T-helper 2 cell treated with Interferon-gamma antibody and Interleukin-4, amounts not matched to agents 5 μg/mL and 100 μg/mL, for 36 hours (primary cell): ENCODE data around the gene FAM180A.
"Not testable (repeated sequence)": the region's sequence is repeated elsewhere in the genome, so short reads cannot be mapped to it uniquely, and the experiment has no call there.

Experiments
- DNase-seq: peaks from one replicate; pipeline ENCODE4 v3.0.0; 2021; ENCODE audit warnings: low spot score
- H3K27ac Mint-ChIP-seq: one replicate; pipeline ENCODE4 v1.8.0; 2021; ENCODE audit warnings: mild to moderate bottlenecking, mixed read lengths
- H3K27me3 Mint-ChIP-seq: one replicate; pipeline ENCODE4 v1.8.0; 2021; ENCODE audit warnings: low read depth, mixed read lengths
- H3K36me3 Mint-ChIP-seq: one replicate; pipeline ENCODE4 v1.8.0; 2021; ENCODE audit warnings: low read depth, mixed read lengths
- H3K4me1 Mint-ChIP-seq: one replicate; pipeline ENCODE4 v1.8.0; 2021; ENCODE audit warnings: low read depth, mixed read lengths
- H3K4me3 Mint-ChIP-seq: one replicate; pipeline ENCODE4 v1.8.0; 2022; ENCODE audit warnings: mild to moderate bottlenecking, moderate library complexity, mixed read lengths
- H3K9me3 Mint-ChIP-seq: one replicate; pipeline ENCODE4 v1.8.0; 2021; ENCODE audit warnings: mixed read lengths

The FAM180A gene

DNA sequence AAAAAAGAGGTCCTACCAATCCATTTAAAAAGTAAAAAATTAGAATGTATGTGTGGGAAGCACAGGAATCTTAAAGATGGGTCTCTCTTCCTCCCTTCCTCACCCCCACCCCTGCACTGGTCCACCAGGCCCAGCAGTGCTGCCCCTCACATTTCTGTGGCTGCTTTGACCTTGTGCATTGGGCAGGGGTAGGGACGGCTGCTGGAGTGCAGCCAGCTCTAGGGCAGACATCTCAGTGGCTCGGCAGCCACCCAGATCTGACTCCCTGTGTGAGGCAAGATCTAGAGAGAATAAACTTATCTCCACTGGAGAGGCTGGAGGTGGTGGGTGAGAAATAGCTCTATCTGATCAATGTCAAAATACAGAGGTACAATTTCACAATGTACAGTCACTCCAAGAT is 6.7 kb downstream of the FAM180A start:
- no peaks in the 10 kb centered on the region for H3K36me3 Mint-ChIP-seq
- DNase-seq, result no peak
- no peaks in the 10 kb centered on the region for H3K4me1 Mint-ChIP-seq
- H3K9me3 Mint-ChIP-seq, result no peaks in the 10 kb centered on the region
- H3K4me3 Mint-ChIP-seq, result no peak overlapping the region
- H3K27ac Mint-ChIP-seq, result no peak overlapping the region
- no peaks in the 10 kb centered on the region for H3K27me3 Mint-ChIP-seq

DNA sequence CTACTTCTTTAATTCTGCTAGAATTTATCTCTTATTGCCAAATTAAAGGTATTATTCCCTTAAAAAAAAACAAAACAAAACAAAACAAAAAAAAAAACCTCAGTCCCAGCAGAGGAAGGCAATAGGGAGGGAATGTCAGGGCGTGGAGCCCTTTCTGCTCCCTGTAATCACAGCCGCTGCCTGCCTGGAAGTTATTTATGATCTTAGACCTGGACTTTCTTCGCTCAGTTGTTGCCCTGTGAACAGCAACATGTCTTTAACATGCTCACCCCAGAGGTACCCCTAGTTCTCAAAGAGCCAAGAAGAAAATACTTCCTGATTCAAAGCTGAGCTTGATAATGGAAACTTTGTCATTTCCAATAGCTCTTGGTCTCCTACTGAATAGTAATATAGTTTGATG is 7.7 kb downstream of the FAM180A start:
- Mint-ChIP-seq H3K4me1 (no peaks in the 10 kb centered on the region), H3K27ac (no peak overlapping the region), H3K4me3 (no peak overlapping the region), H3K27me3 (peaks cover 2% of the 10 kb centered on the region), H3K9me3 (no peaks in the 10 kb centered on the region), H3K36me3 (no peaks in the 10 kb centered on the region)
- no peak for DNase-seq

DNA sequence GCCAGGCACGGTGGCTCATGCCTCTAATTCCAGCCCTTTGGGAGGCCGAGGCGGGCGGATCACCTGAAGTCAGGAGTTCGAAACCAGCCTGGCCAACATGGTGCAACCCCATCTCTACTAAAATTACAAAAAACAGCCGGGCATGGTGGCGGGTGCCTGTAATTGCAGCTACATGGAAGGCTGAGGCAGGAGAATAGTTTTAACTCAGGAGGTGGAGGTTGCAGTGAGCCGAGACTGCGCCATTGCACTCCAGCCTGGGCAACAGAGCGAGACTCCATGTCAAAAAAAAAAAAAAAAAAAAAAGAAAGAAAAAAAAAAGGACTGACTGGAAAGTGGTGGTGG is 11.3 kb downstream of the FAM180A start:
- H3K4me1 Mint-ChIP-seq, H3K9me3 Mint-ChIP-seq, H3K36me3 Mint-ChIP-seq, DNase-seq, H3K27ac Mint-ChIP-seq, H3K4me3 Mint-ChIP-seq, H3K27me3 Mint-ChIP-seq: not testable (repeated sequence)

DNA sequence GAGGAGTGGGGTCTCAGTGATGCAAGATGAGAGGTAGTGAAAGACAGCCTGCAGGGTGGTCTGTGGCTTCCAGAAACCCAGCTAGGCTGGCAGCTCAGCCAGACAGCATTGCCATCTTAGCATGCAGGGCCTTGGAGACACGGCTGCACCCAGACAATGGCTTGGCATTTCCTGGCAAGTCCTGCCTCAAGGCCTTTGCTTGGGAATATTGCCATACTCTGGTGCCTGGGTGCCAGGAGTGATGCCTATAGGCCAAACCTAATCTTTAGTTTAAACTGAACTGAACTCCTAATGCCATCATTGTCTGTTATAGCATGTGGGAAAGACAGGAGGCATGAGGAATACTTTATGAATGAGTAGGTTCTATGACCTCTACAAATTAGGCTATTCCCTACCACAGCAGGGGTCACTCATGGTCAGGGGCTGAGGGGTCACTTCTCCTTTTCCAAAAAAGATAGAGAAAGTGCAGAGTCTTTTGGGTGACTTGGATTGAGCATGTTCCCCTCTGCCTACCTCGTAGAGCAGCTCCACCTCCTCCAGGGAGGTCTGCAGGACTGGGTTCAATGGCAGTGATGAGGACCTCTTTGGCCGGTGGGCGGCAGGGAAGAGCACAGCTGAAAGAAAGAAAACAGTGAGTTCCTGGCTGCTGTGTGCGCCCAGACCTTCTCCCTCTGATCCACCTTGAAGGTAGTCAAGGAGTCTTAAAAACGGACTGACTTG is 11.9 kb downstream of the FAM180A start:
- Mint-ChIP-seq H3K9me3 (no peaks in the 10 kb centered on the region), H3K27me3 (peaks cover 3% of the 10 kb centered on the region), H3K4me3 (no peak overlapping the region), H3K36me3 (no peaks in the 10 kb centered on the region), H3K27ac (no peak overlapping the region), H3K4me1 (no peaks in the 10 kb centered on the region)
- DNase-seq, result no peak

GRCh38 chr7:135734343-135734689 is 14.3 kb downstream of the FAM180A start:
- DNase-seq, result no peak
- Mint-ChIP-seq H3K36me3 (no peaks in the 10 kb centered on the region), H3K4me3 (no peak overlapping the region), H3K4me1 (no peaks in the 10 kb centered on the region), H3K9me3 (no peaks in the 10 kb centered on the region), H3K27ac (no peak overlapping the region), H3K27me3 (peaks cover 7% of the 10 kb centered on the region)

GRCh38 chr7:135733603-135734342 is 14.8 kb downstream of the FAM180A start:
- H3K4me3 Mint-ChIP-seq, result no peak overlapping the region
- no peaks in the 10 kb centered on the region for H3K4me1 Mint-ChIP-seq

GRCh38 chr7:135731131-135731530 is 17.5 kb downstream of the FAM180A start:
- Mint-ChIP-seq H3K4me3 (no peak overlapping the region), H3K27me3 (peaks cover 11% of the 10 kb centered on the region), H3K9me3 (no peaks in the 10 kb centered on the region), H3K36me3 (no peaks in the 10 kb centered on the region), H3K27ac (no peak overlapping the region), H3K4me1 (no peaks in the 10 kb centered on the region)
- no peak for DNase-seq

More at GRCh38 chr7:135733603-135734342, 14.8 kb downstream of the FAM180A start:
- DNase-seq, result no peak
- Mint-ChIP-seq H3K27me3 (peaks cover 7% of the 10 kb centered on the region), H3K27ac (no peak overlapping the region), H3K9me3 (no peaks in the 10 kb centered on the region), H3K36me3 (no peaks in the 10 kb centered on the region)

GRCh38 chr7:135729230-135729629 is 19.4 kb downstream of the FAM180A start:
- Mint-ChIP-seq H3K9me3 (no peaks in the 10 kb centered on the region), H3K4me1 (no peaks in the 10 kb centered on the region), H3K36me3 (no peaks in the 10 kb centered on the region), H3K4me3 (no peak overlapping the region), H3K27me3 (peaks cover 10% of the 10 kb centered on the region), H3K27ac (no peak overlapping the region)
- DNase-seq, result no peak

- Mint-ChIP-seq H3K27ac (no peak within 1 kb of the TSS), H3K9me3 (no peaks in the 10 kb centered on the region), H3K4me1 (no peaks in the 10 kb centered on the region), H3K36me3 (no peaks in the 10 kb centered on the region), H3K27me3 (peaks cover 10% of the 10 kb centered on the region), H3K4me3 (no peak within 1 kb of the TSS)
- no peak for DNase-seq
Measured at GRCh38 chr7:135728136-135728669, 20.4 kb downstream of the FAM180A start, which contains the start of gene SLC13A4. Gene SLC13A4 (minus strand): TSS chr7:135728186. CDS start chr7:135727496, 690 bp downstream.

- Mint-ChIP-seq H3K4me3 (no peak overlapping the region), H3K9me3 (no peaks in the 10 kb centered on the region)
Measured at GRCh38 chr7:135726911-135727673, 21.5 kb downstream of the FAM180A start.

GRCh38 chr7:135726276-135726788 is 22.3 kb downstream of the FAM180A start:
- Mint-ChIP-seq H3K36me3 (no peaks in the 10 kb centered on the region), H3K4me3 (no peak overlapping the region), H3K27me3 (peaks cover 8% of the 10 kb centered on the region), H3K27ac (no peak overlapping the region), H3K9me3 (no peaks in the 10 kb centered on the region), H3K4me1 (no peaks in the 10 kb centered on the region)
- DNase-seq, result no peak

More at GRCh38 chr7:135726911-135727673, 21.5 kb downstream of the FAM180A start:
- Mint-ChIP-seq H3K27me3 (peaks cover 10% of the 10 kb centered on the region), H3K27ac (no peak overlapping the region), H3K4me1 (no peaks in the 10 kb centered on the region), H3K36me3 (no peaks in the 10 kb centered on the region)
- DNase-seq, result no peak

GRCh38 chr7:135723411-135723810 is 25.2 kb downstream of the FAM180A start:
- no peak for DNase-seq
- Mint-ChIP-seq H3K4me1 (no peaks in the 10 kb centered on the region), H3K4me3 (no peak overlapping the region), H3K9me3 (no peaks in the 10 kb centered on the region), H3K36me3 (no peaks in the 10 kb centered on the region), H3K27me3 (peaks cover 6% of the 10 kb centered on the region), H3K27ac (no peak overlapping the region)

- no peak for DNase-seq
Measured at GRCh38 chr7:135721198-135721820, 27.3 kb downstream of the FAM180A start.

More at GRCh38 chr7:135721198-135721820, 27.3 kb downstream of the FAM180A start:
- Mint-ChIP-seq H3K9me3 (no peaks in the 10 kb centered on the region), H3K4me1 (no peaks in the 10 kb centered on the region), H3K4me3 (no peak overlapping the region), H3K36me3 (no peaks in the 10 kb centered on the region), H3K27me3 (peaks cover 3% of the 10 kb centered on the region), H3K27ac (no peak overlapping the region)
